ENCODE data around the gene FAM163B.
"Not testable (repeated sequence)": the region's sequence is repeated elsewhere in the genome, so short reads cannot be mapped to it uniquely, and the experiment has no call there.

FAM163B gene

DNA sequence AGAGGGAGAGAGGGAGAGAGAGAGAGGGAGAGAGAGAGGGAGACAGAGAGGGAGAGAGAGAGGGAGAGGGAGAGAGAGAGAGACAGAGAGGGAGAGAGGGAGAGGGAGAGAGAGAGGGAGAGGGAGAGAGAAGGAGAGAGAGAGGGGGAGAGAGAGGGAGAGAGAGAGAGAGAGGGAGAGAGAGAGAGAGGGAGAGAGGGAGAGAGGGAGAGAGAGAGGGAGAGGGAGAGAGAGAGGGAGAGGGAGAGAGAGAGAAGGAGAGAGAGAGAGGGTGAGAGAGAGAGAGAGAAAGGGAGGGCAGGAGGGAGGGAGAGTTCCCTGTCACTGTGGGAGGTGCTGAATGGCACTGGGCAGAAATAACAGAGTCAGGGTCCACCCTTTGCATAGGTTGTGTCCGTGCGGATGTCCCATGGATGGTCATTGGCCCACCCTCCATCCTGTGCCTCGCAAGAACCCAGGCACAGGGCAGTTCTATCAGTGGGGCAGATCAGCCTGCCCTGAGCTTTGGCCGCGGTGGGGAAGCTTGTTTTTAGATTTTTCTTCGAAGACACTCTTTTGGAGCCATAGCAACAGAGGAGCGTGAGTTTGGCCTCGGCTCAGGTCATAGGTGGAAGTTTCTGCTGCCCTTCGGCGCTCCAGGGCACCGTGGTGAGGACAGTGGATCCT is 44.6 kb downstream of the FAM163B start:
- DNase-seq, result no peak

- not testable (repeated sequence) for DNase-seq
Observed at GRCh38 chr9:133563814-133564213, 45.4 kb downstream of the FAM163B start.

DNA sequence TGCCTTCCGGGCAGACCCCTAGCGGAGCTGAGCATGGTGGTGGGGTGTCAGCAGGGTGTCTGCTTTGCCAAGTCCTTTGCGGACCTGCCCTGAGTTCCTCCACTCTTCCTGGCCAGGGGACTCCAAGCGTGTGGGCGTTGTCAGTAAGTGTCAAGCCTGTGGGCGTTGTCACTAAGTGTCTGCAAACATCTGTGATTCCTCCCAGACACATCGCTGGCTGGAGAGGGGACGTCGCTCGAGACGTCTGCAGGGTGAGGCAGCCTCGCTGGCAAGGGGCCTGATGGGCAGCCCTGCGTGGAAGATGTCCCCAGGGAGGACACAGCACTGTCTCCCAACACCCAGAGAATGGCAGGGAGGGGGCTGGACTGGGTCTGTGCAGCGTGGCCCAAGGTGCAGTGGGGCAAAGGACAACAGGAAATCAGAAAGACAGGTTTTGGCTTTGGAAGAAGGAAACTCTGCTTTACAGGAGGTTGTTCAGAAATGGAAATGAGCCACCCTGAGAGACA is 45.8 kb downstream of the FAM163B start:
- no peak for DNase-seq

- no peak for DNase-seq
Observed at GRCh38 chr9:133562611-133563290, 46.4 kb downstream of the FAM163B start.

- no peak for DNase-seq
Observed at GRCh38 chr9:133561976-133562554, 47.1 kb downstream of the FAM163B start.

DNA sequence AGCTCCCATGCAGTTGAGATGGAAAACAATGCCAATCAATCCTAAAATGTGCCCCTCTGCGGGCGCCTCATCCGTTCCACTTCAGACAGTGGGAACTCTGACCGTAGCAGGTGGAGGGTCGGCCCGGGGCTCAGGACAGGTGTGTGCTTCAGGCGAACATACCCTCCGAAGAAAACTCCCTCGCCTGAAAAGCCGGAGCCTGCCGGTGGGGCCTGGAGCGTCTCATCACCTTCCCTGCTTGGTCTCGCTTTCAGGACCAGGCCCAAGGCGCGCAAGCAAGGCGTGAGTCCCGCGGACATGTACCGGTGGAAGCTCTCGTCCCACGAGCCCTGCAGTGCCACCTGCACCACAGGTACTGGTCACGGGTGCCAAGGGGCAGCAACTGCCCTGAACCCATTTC is 48.2 kb downstream of the FAM163B start:
- no peak for DNase-seq

DNA sequence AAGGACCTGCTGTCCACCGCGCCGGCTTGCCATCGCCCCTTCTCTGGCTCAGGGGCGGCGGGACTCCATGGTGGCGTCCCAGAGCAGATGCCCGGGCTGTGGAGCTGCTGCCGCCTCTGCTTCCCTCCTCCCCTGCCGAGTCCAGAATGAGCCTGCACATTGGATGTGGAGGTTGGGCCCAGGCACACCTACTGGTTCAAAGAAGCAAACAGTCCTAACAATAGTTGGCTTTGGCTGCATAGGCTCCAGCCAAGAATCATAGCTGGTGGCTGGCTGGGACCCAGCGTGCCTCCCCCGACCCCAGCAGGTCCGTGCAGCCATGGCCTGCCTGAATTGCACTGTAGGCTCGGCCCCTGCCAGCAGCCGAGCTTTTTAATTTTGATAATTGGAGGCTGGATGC is 48.9 kb downstream of the FAM163B start:
- DNase-seq, result no peak

- DNase-seq, result peak; percentile 71
Observed at GRCh38 chr9:133558191-133559126, 50.7 kb downstream of the FAM163B start.

GRCh38 chr9:133557581-133557980 is 51.6 kb downstream of the FAM163B start:
- no peak for DNase-seq

DNA sequence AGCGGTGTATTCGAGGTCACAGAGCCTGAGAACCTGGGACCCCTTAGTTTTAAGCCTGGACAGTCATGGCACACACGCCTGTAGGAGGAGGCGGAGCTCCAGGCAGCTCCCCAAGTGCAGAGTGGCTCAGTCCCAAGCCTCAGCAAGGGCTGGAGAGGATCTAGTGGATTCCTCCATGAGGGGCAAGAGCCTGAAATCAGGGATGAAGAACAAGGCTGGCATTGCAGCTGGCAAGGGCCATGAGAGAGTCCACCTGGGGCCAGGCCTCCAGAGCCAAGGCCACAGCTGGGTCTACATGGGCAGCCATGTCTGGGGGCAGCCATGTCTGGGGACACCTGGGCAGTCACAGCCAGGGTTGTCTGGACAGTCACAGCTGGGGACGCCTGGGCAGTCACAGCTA is 52.8 kb downstream of the FAM163B start:
- DNase-seq, result no peak

- DNase-seq, result no peak
Observed at GRCh38 chr9:133554729-133555128, 54.5 kb downstream of the FAM163B start.

GRCh38 chr9:133553973-133554713 is 55.0 kb downstream of the FAM163B start:
- no peak for DNase-seq

- no peak for DNase-seq
Observed at GRCh38 chr9:133553123-133553522, 56.1 kb downstream of the FAM163B start.

GRCh38 chr9:133552236-133552635 is 57.0 kb downstream of the FAM163B start:
- no peak for DNase-seq

- DNase-seq, result no peak
Observed at GRCh38 chr9:133551446-133551845, 57.7 kb downstream of the FAM163B start.

GRCh38 chr9:133547116-133547515 is 62.1 kb downstream of the FAM163B start:
- DNase-seq, result no peak

- no peak for DNase-seq
Observed at GRCh38 chr9:133546287-133546680, 62.9 kb downstream of the FAM163B start.

- DNase-seq, result no peak
Observed at GRCh38 chr9:133545494-133546286, 63.5 kb downstream of the FAM163B start.

- no peak for DNase-seq
Observed at GRCh38 chr9:133543772-133544467, 65.3 kb downstream of the FAM163B start.

DNA sequence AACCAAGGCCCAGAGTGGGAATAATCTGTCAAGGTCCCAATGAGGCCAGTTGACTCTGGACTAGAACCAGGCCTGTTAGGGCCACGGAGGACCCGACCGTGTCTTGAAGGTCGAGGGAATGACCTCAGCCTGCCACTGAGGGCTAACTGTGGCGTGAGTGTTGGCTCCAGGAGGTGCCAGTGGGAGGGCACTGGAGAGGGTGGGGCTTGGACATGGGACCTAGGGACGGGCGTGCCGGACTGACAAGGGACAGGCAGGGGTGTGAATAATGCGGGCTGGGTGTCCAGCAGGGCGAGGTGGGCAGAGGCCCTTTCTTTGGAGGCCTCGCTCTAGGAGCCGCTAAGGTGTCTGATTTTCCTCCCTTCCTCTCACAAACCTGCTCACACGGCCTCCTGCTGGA is 67.2 kb downstream of the FAM163B start:
- DNase-seq, result no peak

DNA sequence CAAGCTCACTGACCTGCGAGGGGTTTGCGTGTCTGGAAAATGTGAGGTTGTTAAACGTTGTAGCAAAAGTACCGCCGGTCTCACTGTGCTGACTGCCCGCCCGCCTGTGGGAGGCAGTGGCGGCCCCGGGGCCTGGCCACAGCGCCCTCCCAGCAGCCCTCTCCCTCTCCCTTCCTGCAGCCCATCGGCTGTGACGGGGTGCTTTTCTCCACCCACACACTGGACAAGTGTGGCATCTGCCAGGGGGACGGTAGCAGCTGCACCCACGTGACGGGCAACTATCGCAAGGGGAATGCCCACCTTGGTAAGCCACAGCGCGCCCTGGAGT is 68.5 kb downstream of the FAM163B start:
- no peak for DNase-seq

Measured in NCI-H226 (cell line).